Retina (tissue), 1 donor: ENCODE results near the gene HPX.

ENCODE experiments used
- DNase-seq: peaks from one replicate; pipeline ENCODE4 v3.0.0-alpha.2; 2016

Gene HPX

DNA sequence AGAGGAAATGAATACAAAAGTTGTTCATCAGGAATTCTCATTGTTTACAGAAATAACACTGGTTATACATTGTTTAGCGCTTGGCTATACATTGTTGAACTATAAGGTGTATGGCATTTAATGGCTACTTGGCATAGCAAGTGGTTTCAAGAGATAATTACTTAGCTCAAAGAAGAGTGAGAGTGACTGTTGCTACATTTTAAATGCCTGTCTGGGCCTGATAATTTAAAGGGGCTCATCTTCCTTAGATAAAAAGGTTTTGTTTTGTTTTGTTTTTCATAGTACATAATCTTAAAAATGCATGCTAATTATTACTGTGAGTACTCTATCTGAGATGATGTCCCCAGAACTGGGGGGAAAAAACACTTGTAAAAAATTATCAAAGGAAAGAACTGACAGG, 52.0 kb downstream of the HPX start:
- DNase-seq: no peak

- no peak for DNase-seq
Measured at GRCh38 chr11:6387811-6388599, 52.8 kb downstream of the HPX start.

GRCh38 chr11:6385046-6385777, 55.6 kb downstream of the HPX start:
- DNase-seq: no peak
